Stimulated activated CD8-positive, alpha-beta memory T cell treated with anti-CD3 and anti-CD28 coated beads, Interleukin-7, amount 100 ng/mL, for 48 hours (primary cell): ENCODE results near the gene CLPTM1L.
"Not testable (repeated sequence)": the region's sequence is repeated elsewhere in the genome, so short reads cannot be mapped to it uniquely, and the experiment has no call there.

ENCODE experiments used
- DNase-seq, 2 donors: peaks; one replicate each; pipeline ENCODE4 v3.0.0-alpha.2; 2020; ENCODE audit warnings: low read depth in 1 of 2; ENCODE audit errors: extremely low read depth in 1 of 2

The CLPTM1L gene

GRCh38 chr5:1278656-1279442, 66.0 kb downstream of the CLPTM1L start:
- DNase-seq = no peak

- DNase-seq = no peak
Measured at GRCh38 chr5:1278216-1278615, 66.7 kb downstream of the CLPTM1L start.

- DNase-seq = no peak
Measured at GRCh38 chr5:1277781-1278180, 67.1 kb downstream of the CLPTM1L start.

GRCh38 chr5:1277331-1277730, 67.6 kb downstream of the CLPTM1L start:
- DNase-seq = no peak

GRCh38 chr5:1276930-1277329, 68.0 kb downstream of the CLPTM1L start:
- no peak for DNase-seq

- DNase-seq = not testable (repeated sequence)
Measured at GRCh38 chr5:1275397-1276391, 69.2 kb downstream of the CLPTM1L start.

GRCh38 chr5:1274471-1274870, 70.4 kb downstream of the CLPTM1L start:
- no peak for DNase-seq

GRCh38 chr5:1273745-1274144, 71.2 kb downstream of the CLPTM1L start:
- DNase-seq = no peak

GRCh38 chr5:1272201-1272600, 72.7 kb downstream of the CLPTM1L start:
- DNase-seq = no peak

- DNase-seq = no peak
Measured at GRCh38 chr5:1270933-1271914, 73.7 kb downstream of the CLPTM1L start.

- DNase-seq = no peak
Measured at GRCh38 chr5:1270426-1270825, 74.5 kb downstream of the CLPTM1L start.

- peak; percentile 21 to 33 for DNase-seq
Measured at GRCh38 chr5:1268666-1269065, 76.2 kb downstream of the CLPTM1L start.

- no peak for DNase-seq
Measured at GRCh38 chr5:1268056-1268455, 76.8 kb downstream of the CLPTM1L start.
